ENCODE data around the gene KSR2.
"Not testable (repeated sequence)": the region's sequence is repeated elsewhere in the genome, so short reads cannot be mapped to it uniquely, and the experiment has no call there.

KSR2 gene

DNA sequence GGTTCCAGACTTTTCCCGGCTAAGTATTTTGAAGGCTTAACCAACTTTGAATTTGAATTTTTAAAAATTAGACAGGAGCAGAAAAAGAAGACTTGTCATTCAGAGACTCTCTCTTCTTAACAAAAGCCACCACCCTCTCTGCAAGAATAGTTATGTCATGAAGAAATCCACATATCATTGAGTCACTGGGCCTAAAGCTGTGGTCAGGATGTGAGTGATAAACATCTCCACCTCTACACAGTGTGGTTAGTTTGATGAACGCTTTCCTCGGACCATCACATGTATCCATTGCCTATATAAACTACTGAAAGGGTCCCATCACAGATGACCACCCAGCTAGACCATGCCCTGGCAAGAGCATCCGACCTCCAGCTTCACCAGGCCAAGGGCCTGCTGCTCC lies 226.1 kb downstream of the KSR2 start:
- no peak for DNase-seq

DNA sequence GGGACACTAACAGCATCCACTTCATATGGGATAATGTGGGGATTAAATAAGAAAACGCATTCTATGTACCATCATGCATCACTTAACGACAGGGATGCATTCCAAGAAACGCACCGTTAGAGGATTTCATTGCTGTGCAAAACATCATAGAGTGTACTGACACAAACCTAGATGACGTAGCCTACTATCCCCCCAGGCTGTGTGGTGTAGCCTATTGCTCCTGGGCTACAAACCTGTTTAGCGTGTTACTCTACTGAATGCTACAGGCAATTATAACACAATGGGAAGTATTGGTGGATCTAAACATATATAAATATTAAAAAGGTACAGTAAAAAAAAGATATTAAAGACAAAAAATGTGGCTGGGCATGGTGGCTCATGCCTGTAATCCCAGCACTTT lies 230.6 kb downstream of the KSR2 start:
- DNase-seq, result no peak

- no peak for DNase-seq
Measured at GRCh38 chr12:117733549-117733805, 235.3 kb downstream of the KSR2 start.

DNA sequence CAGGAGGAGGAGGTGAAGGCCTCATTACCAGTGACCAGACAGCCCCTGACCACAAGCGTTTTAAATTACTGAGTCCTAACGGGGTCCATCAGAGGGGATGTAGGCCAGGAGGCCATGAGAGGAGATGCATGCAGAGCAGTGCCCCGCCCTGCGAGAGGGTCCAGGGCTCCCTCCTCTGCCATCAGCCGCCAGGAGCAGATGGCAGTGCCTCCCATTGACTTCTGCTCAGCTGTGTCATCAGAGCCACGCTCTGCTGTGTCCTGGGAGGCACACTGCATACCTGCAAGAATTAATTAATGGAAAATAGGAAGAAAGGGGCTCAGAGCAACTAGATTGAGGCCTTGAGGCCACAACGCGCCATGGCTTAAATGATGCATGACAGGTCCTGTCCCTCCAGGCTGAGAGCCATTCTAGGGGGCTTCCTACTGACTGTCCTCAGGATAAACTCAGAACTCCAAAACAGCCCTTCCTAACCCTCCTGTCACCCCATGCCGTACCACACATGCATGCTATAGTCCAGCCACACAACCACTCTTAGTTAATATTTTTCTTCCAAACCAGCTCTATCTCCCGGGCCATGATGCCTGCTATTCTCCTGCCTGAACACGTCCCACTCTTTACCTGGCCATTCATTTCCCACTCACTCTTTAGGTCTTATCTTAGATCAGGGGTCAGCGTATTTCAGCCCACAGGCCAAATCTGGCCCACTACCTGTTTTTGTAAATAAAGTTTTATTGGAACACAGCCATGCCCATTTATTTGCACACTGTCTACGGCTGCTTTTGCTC lies 235.8 kb downstream of the KSR2 start:
- DNase-seq, result no peak

DNA sequence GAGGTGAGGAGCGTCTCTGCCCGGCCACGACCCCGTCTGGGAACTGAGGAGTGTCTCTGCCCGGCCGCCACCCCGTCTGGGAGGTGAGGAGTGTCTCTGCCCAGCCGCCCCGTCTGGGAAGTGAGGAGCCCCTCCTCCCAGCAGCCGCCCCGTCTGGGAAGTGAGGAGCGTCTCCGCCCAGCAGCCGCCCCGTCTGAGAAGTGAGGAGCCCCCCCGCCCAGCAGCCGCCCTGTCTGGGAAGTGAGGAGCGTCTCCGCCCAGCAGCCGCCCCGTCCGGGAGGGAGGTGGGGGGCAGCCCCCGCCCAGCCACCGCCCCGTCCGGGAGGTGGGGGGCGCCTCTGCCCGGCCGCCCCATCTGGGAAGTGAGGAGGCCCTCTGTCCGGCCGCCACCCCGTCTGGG lies 237.7 kb downstream of the KSR2 start:
- DNase-seq, result not testable (repeated sequence)

GRCh38 chr12:117727301-117727700 lies 241.5 kb downstream of the KSR2 start:
- DNase-seq, result no peak

DNA sequence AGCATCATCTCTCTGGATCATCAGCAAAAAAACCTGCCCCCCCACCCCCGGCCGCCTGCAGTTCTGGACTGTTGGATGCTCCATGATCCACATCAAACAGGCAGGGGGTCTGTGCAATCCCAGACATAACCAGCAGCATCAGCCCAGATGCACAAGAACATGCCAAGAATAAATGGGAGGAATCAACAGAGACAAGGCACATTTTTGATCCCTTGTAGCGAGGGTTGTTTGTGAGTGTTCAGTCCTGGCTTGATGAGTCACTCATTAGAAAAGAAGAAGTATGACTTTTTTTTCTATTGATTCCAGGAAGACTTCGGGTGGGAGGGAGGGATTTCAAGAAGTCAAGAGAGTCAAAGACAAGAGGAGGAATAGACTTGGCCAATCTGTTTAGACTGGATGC lies 244.2 kb downstream of the KSR2 start:
- DNase-seq, result peak; percentile 2 to 16

- no peak for DNase-seq
Measured at GRCh38 chr12:117718559-117718958, 250.2 kb downstream of the KSR2 start.

DNA sequence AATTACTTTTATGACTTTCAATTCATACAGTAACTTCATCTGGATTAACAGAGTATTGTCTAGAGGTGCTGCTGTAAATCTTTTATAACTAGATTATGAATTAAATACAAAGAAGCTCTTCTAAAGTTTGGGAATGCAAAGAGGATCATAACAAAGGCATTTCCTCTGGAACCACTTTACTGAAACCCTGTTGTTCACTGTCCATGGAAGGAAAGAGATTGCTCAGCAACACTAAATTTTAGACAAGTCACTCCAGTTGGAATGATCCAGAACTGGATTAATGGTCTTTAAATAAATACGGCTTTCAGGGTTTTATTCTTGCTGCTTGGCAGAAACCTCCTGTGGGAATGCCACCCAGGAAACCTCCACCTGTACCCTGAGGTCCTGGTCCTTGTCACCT lies 250.6 kb downstream of the KSR2 start:
- DNase-seq, result no peak

DNA sequence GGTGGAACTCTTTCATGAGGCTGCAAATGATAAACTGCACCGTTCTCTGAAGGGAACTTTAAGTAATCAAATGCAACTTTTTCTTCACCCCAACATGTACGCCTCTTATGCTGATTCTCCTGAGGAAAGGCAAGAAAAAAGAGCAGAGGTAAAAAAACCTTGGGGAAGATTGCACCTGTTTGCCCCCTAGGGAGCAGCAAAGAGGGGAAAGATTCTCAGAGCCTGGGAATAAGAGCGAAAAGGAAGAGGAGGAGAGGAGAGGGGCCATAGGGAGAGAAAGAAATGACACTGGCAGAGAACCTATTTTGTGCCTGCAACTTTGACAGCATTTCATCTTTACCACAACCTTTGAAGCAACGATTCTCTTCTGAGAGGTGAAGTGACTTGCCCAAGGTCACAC lies 254.6 kb downstream of the KSR2 start:
- DNase-seq, result no peak

GRCh38 chr12:117710121-117710520 lies 258.7 kb downstream of the KSR2 start:
- no peak for DNase-seq

GRCh38 chr12:117707861-117708260 lies 260.9 kb downstream of the KSR2 start:
- no peak for DNase-seq

- DNase-seq, result no peak
Measured at GRCh38 chr12:117703584-117703983, 265.2 kb downstream of the KSR2 start.

- no peak for DNase-seq
Measured at GRCh38 chr12:117702741-117703140, 266.0 kb downstream of the KSR2 start.

DNA sequence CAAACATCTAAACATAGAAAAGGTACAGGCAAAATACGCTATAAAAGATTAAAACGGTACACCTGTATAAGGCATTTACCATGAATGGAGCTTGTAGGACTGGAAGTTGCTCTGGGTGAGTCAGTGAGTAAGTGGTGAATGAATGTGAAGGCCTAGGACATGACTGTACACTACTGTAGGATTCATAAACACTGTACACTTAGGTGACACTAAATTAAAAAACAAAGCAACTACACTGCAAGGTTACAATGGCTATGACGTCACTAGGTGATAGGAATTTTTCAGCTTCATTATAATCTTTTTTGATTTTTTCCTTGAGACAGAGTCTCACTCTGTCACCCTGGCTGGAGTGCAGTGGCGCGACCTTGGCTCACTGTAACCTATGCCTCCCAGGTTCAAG lies 269.2 kb downstream of the KSR2 start:
- no peak for DNase-seq

DNA sequence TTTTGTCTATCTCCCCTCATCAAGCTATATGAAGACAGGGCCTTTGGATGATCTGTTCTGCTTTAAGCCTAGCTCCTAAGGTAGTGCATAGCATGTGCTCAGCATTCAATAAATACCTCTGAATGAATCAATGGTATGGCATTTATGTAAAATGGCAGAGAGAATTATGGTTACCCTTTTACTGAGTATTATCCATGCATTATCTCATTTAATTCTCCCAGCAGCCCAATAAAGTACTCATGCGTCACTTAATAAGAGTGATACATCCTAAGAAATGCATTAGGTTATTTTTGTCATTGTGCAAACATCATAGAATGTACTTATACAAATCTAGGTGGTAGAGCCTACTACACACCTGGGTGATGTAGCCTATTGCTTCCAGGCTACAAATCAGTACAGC lies 269.7 kb downstream of the KSR2 start:
- DNase-seq, result no peak

GRCh38 chr12:117695956-117696355 lies 272.8 kb downstream of the KSR2 start:
- no peak for DNase-seq

DNA sequence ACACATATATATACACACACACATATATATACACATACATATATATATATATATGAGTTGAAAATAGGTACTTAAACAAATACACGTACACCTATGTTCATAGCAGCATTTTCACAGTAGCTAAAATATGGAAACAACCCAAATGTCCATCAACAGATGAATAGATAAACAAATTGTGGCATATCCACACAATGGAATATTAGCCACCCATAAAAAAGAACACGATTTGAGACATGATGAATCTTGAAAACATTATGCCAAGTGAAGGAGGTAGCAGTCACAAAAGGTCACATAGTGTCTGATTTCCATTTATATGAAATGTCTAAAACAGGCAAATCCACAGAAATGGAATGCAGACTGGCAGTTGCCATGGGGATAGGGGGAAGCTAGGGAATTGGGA lies 276.3 kb downstream of the KSR2 start:
- no peak for DNase-seq

GRCh38 chr12:117689857-117690256 lies 278.9 kb downstream of the KSR2 start:
- no peak for DNase-seq

DNA sequence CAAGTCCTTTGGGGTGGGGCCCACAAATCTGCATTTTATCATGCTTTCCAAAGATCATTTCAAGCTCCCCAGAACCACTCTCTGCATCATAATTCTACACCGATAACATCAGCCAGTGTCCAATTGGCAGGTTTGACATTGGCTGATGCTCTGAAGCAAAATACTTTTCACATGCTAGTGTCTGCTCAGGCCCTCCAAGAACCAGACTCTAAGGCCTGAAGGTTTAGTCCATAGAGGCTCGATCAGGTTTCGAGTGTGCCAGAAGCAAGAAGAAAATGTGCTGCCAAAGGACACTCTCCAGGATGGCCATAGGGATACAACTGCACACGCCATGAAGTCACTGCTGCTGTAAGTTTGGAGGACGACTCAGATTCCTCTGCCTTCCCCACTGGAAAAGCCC lies 280.3 kb downstream of the KSR2 start:
- DNase-seq, result no peak

DNA sequence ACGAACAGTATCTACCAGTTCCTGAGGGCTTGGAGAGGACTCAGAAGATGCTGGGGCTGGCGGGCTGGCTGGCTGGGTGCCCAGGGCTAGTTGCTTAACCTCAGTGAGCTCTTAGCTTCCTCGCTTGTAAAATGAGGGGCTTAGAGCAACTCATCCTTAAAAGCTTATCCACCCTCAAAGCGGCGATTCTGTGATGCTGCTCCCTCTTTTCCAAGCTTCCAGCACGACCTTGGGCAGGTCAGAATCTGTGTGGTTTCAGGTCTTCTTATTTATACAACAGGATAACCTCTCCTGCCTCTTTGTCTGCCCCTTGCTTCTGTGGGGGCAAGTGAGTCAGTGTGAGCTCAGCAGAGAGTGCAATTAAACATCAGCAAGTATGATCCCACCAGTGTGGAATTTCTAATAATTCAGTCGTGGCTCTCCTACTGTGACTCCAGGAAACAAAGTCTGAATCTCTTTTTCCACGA lies 281.8 kb downstream of the KSR2 start:
- DNase-seq, result no peak

GRCh38 chr12:117686210-117686609 lies 282.6 kb downstream of the KSR2 start:
- DNase-seq, result no peak

- peak in 1 of 2 donors; percentile 3 for DNase-seq
Measured at GRCh38 chr12:117685110-117685926, 283.5 kb downstream of the KSR2 start.

DNA sequence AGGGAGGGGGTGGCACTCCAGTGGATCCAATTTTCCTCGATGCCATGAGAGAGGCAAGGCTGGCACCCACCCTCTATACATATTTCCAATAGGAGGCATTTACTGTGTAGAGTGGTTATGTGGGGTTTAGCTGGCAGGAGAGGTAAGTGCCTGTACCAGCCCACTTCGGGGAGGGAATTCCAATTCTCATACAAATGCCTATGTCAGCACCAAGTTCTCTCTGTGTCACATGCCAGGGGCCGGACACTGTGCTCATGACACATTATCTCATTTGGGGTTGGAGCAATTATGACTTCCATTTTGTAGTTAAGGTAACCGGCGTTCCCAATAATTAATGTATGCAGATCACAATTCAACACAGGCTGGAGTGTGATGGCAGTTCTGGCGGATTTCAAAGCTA lies 284.3 kb downstream of the KSR2 start:
- DNase-seq, result no peak

- no peak for DNase-seq
Measured at GRCh38 chr12:117680312-117680711, 288.5 kb downstream of the KSR2 start.

Data from inflammatory macrophage treated with lipopolysaccharide for 1 hour (primary cell).